Measurements from ENCODE around the gene FBXL16.

The FBXL16 gene

DNA sequence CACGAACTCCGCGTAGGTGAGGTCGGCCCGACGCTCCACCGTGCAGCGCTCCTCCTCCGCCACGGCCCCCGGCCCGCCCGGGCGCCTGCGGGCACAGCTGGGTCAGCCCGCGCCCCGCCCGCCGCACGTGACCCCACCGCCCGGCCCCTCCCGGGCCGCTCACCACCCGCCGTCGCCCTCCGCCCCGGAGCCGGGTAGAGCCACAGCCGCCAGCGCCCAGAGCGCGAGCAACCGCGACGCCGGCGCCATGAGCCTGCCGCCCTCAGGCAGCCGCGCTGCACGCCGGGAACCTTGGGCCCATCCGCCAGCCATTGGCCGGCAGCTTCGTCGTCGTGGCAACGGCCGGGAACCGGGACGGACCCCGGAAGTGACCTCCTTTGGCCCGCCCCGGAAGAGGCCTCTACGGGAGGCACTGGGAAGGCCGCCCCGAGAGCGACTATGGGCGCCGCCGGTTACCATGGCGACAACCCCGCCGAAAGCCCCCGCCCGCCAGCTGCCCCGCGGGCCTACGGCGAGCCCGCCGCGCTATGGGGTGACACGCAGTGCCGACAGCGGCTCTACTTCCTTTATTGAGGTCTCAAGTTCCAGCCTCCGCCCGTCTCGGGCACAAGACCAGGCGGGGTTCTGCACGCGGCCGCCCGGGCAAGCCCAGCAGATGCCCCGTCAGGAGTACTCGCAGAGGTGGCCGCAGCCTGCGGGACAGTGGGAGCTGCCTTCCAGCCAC lies 21.4 kb downstream of the FBXL16 start, which contains the start of gene JMJD8 (continued):
- no peak for TF ChIP-seq ZNF654 (tag by site-specific recombination; IDR thresholded peaks at IDR 0.05; ENCODE audit: low read depth)
- TF ChIP-seq KLF9 (tag by site-specific recombination; IDR thresholded peaks at IDR 0.05; ENCODE audit: low read depth), result peak; percentile 13; the same call in 1 of the 2 replicates
- TF ChIP-seq, protein P1, sequence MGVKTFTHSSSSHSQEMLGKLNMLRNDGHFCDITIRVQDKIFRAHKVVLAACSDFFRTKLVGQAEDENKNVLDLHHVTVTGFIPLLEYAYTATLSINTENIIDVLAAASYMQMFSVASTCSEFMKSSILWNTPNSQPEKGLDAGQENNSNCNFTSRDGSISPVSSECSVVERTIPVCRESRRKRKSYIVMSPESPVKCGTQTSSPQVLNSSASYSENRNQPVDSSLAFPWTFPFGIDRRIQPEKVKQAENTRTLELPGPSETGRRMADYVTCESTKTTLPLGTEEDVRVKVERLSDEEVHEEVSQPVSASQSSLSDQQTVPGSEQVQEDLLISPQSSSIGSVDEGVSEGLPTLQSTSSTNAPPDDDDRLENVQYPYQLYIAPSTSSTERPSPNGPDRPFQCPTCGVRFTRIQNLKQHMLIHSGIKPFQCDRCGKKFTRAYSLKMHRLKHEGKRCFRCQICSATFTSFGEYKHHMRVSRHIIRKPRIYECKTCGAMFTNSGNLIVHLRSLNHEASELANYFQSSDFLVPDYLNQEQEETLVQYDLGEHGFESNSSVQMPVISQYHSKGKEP (tag by site-specific recombination; IDR thresholded peaks at IDR 0.05), result peak; percentile 53; the same call in 1 of the 2 replicates
- TF ChIP-seq BCL11B (tag by site-specific recombination; IDR thresholded peaks at IDR 0.05; ENCODE audit: low read depth), result peak; percentile 79
- TF ChIP-seq KLF1 (tag by site-specific recombination; IDR thresholded peaks at IDR 0.05), result peak; percentile 86
- no peak for TF ChIP-seq ZNF157 (tag by site-specific recombination; IDR thresholded peaks at IDR 0.05)
- no peak for TF ChIP-seq OVOL3 (tag by site-specific recombination; IDR thresholded peaks at IDR 0.05)
- TF ChIP-seq, protein P2, sequence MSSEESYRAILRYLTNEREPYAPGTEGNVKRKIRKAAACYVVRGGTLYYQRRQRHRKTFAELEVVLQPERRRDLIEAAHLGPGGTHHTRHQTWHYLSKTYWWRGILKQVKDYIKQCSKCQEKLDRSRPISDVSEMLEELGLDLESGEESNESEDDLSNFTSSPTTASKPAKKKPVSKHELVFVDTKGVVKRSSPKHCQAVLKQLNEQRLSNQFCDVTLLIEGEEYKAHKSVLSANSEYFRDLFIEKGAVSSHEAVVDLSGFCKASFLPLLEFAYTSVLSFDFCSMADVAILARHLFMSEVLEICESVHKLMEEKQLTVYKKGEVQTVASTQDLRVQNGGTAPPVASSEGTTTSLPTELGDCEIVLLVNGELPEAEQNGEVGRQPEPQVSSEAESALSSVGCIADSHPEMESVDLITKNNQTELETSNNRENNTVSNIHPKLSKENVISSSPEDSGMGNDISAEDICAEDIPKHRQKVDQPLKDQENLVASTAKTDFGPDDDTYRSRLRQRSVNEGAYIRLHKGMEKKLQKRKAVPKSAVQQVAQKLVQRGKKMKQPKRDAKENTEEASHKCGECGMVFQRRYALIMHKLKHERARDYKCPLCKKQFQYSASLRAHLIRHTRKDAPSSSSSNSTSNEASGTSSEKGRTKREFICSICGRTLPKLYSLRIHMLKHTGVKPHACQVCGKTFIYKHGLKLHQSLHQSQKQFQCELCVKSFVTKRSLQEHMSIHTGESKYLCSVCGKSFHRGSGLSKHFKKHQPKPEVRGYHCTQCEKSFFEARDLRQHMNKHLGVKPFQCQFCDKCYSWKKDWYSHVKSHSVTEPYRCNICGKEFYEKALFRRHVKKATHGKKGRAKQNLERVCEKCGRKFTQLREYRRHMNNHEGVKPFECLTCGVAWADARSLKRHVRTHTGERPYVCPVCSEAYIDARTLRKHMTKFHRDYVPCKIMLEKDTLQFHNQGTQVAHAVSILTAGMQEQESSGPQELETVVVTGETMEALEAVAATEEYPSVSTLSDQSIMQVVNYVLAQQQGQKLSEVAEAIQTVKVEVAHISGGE (tag by site-specific recombination; conservative IDR thresholded peaks at IDR 0.05; ENCODE audit: low read depth), result peak; percentile 87
- TF ChIP-seq ZNF843 (tag by site-specific recombination; IDR thresholded peaks at IDR 0.05), result peak; percentile 57
- peak; percentile 79 for TF ChIP-seq ZNF423 (tag by site-specific recombination; IDR thresholded peaks at IDR 0.05)
- no peak for TF ChIP-seq GLI4 (tag by site-specific recombination; IDR thresholded peaks at IDR 0.05)
- peak; percentile 67 for TF ChIP-seq ZNF629 (tag by site-specific recombination; IDR thresholded peaks at IDR 0.05)
- no peak for TF ChIP-seq ZNF239 (tag by site-specific recombination; IDR thresholded peaks at IDR 0.05)
- peak; percentile 83 for TF ChIP-seq GLIS1 (tag by site-specific recombination; IDR thresholded peaks at IDR 0.05)
- peak; percentile 80; the same call in 1 of the 2 replicates for TF ChIP-seq ZBTB7A (tag by site-specific recombination; IDR thresholded peaks at IDR 0.05; ENCODE audit: low read depth)
- TF ChIP-seq KLF10 (tag by site-specific recombination; IDR thresholded peaks at IDR 0.05), result peak; percentile 48; the same call in 1 of the 2 replicates
- TF ChIP-seq, protein P3, sequence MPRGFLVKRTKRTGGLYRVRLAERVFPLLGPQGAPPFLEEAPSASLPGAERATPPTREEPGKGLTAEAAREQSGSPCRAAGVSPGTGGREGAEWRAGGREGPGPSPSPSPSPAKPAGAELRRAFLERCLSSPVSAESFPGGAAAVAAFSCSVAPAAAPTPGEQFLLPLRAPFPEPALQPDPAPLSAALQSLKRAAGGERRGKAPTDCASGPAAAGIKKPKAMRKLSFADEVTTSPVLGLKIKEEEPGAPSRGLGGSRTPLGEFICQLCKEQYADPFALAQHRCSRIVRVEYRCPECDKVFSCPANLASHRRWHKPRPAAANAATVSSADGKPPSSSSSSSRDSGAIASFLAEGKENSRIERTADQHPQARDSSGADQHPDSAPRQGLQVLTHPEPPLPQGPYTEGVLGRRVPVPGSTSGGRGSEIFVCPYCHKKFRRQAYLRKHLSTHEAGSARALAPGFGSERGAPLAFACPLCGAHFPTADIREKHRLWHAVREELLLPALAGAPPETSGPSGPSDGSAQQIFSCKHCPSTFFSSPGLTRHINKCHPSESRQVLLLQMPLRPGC (tag by site-specific recombination; IDR thresholded peaks at IDR 0.05), result peak; percentile 64; the same call in 1 of the 2 replicates
- peak; percentile 36; the same call in 1 of the 2 replicates for TF ChIP-seq ZNF610 (tag by site-specific recombination; IDR thresholded peaks at IDR 0.05; ENCODE audit: borderline replicate concordance)
- TF ChIP-seq WT1 (tag by site-specific recombination; IDR thresholded peaks at IDR 0.05), result peak; percentile 45
- no peak for TF ChIP-seq ZNF530 (tag by site-specific recombination; IDR thresholded peaks at IDR 0.05; ENCODE audit: low read depth)
- TF ChIP-seq, protein P4, sequence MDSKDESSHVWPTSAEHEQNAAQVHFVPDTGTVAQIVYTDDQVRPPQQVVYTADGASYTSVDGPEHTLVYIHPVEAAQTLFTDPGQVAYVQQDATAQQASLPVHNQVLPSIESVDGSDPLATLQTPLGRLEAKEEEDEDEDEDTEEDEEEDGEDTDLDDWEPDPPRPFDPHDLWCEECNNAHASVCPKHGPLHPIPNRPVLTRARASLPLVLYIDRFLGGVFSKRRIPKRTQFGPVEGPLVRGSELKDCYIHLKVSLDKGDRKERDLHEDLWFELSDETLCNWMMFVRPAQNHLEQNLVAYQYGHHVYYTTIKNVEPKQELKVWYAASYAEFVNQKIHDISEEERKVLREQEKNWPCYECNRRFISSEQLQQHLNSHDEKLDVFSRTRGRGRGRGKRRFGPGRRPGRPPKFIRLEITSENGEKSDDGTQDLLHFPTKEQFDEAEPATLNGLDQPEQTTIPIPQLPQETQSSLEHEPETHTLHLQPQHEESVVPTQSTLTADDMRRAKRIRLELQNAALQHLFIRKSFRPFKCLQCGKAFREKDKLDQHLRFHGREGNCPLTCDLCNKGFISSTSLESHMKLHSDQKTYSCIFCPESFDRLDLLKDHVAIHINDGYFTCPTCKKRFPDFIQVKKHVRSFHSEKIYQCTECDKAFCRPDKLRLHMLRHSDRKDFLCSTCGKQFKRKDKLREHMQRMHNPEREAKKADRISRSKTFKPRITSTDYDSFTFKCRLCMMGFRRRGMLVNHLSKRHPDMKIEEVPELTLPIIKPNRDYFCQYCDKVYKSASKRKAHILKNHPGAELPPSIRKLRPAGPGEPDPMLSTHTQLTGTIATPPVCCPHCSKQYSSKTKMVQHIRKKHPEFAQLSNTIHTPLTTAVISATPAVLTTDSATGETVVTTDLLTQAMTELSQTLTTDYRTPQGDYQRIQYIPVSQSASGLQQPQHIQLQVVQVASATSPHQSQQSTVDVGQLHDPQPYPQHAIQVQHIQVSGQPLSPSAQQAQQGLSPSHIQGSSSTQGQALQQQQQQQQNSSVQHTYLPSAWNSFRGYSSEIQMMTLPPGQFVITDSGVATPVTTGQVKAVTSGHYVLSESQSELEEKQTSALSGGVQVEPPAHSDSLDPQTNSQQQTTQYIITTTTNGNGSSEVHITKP (tag by site-specific recombination; IDR thresholded peaks at IDR 0.05), result 0 out of 2 replicates have a peak, but pooled peaks have one; percentile 14
- TF ChIP-seq, protein P5, sequence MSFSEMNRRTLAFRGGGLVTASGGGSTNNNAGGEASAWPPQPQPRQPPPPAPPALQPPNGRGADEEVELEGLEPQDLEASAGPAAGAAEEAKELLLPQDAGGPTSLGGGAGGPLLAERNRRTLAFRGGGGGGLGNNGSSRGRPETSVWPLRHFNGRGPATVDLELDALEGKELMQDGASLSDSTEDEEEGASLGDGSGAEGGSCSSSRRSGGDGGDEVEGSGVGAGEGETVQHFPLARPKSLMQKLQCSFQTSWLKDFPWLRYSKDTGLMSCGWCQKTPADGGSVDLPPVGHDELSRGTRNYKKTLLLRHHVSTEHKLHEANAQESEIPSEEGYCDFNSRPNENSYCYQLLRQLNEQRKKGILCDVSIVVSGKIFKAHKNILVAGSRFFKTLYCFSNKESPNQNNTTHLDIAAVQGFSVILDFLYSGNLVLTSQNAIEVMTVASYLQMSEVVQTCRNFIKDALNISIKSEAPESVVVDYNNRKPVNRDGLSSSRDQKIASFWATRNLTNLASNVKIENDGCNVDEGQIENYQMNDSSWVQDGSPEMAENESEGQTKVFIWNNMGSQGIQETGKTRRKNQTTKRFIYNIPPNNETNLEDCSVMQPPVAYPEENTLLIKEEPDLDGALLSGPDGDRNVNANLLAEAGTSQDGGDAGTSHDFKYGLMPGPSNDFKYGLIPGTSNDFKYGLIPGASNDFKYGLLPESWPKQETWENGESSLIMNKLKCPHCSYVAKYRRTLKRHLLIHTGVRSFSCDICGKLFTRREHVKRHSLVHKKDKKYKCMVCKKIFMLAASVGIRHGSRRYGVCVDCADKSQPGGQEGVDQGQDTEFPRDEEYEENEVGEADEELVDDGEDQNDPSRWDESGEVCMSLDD (tag by site-specific recombination; IDR thresholded peaks at IDR 0.05), result no peak
- TF ChIP-seq YY1 (tag by site-specific recombination; IDR thresholded peaks at IDR 0.05), result peak; percentile 84
- TF ChIP-seq ZFP41 (tag by site-specific recombination; IDR thresholded peaks at IDR 0.05; ENCODE audit: borderline replicate concordance), result no peak
- TF ChIP-seq ZNF837 (tag by site-specific recombination; IDR thresholded peaks at IDR 0.05), result peak; percentile 99
- no peak for TF ChIP-seq ZBTB21 (tag by site-specific recombination; IDR thresholded peaks at IDR 0.05)
- peak; percentile 64 for TF ChIP-seq ZNF2 (tag by site-specific recombination; IDR thresholded peaks at IDR 0.05)

All from HEK293 (cell line).